HG03060 (cell line): ENCODE measurements around the gene STX1A.
"Not testable (repeated sequence)": the region's sequence is repeated elsewhere in the genome, so short reads cannot be mapped to it uniquely, and the experiment has no call there.

Source experiments
- ATAC-seq: cut with Tn5 transposase; IDR thresholded peaks from one replicate; pipeline ENCODE4 v1.9.1; 2021; ENCODE audit warnings: low read depth, moderate number of reproducible peaks; ENCODE audit not compliant: unreplicated experiment

Gene STX1A

GRCh38 chr7:73683788-73684693 lies 35.4 kb downstream of the STX1A start:
- no peak for ATAC-seq

GRCh38 chr7:73683056-73683787 lies 36.2 kb downstream of the STX1A start, which contains the start of the genes BUD23 and DNAJC30:
Gene BUD23, plus strand, starts transcription at chr7:73683597. Its CDS starts 29 bp downstream, at chr7:73683626.
Gene DNAJC30, minus strand, starts transcription at chr7:73683453. Its CDS starts 30 bp downstream, at chr7:73683423.
- ATAC-seq, result peak; percentile 62

GRCh38 chr7:73682745-73683055 lies 36.8 kb downstream of the STX1A start:
- ATAC-seq, result no peak

GRCh38 chr7:73681031-73681430 lies 38.4 kb downstream of the STX1A start:
- ATAC-seq, result no peak

GRCh38 chr7:73680501-73680900 lies 39.0 kb downstream of the STX1A start:
- ATAC-seq, result no peak

GRCh38 chr7:73679709-73680108 lies 39.8 kb downstream of the STX1A start:
- no peak for ATAC-seq

- no peak for ATAC-seq
Observed at GRCh38 chr7:73678862-73679261, 40.6 kb downstream of the STX1A start.

- ATAC-seq, result not testable (repeated sequence)
Observed at GRCh38 chr7:73676062-73676461, 43.4 kb downstream of the STX1A start.

GRCh38 chr7:73674468-73675124 lies 44.9 kb downstream of the STX1A start:
- no peak for ATAC-seq

GRCh38 chr7:73671857-73672445 lies 47.5 kb downstream of the STX1A start:
- no peak for ATAC-seq

- ATAC-seq, result no peak
Observed at GRCh38 chr7:73671322-73671661, 48.2 kb downstream of the STX1A start.

GRCh38 chr7:73669858-73670385 lies 49.5 kb downstream of the STX1A start:
- ATAC-seq, result no peak

- no peak for ATAC-seq
Observed at GRCh38 chr7:73669288-73669701, 50.2 kb downstream of the STX1A start.

- no peak for ATAC-seq
Observed at GRCh38 chr7:73668886-73669230, 50.6 kb downstream of the STX1A start.

GRCh38 chr7:73668103-73668885 lies 51.2 kb downstream of the STX1A start:
- no peak for ATAC-seq

GRCh38 chr7:73667344-73668102 lies 51.9 kb downstream of the STX1A start, which contains the start of gene VPS37D:
Gene VPS37D, plus strand, starts transcription at chr7:73667831. Its CDS starts 128 bp downstream, at chr7:73667959.
- ATAC-seq, result no peak

- ATAC-seq, result no peak
Observed at GRCh38 chr7:73663033-73663432, 56.4 kb downstream of the STX1A start.

- not testable (repeated sequence) for ATAC-seq
Observed at GRCh38 chr7:73660594-73660993, 58.9 kb downstream of the STX1A start.

GRCh38 chr7:73659983-73660382 lies 59.5 kb downstream of the STX1A start:
- no peak for ATAC-seq
